Endodermal cell (in vitro differentiated cells): ENCODE data around the gene PTPRM. TPM values are rescaled to one million over a fixed set of nuclear protein-coding genes. Genes with fewer than 3 reads are reported as not detected.

Experiments used
- DNase-seq: peaks from one replicate; pipeline ENCODE4 v3.0.0-alpha.2; 2017
- H3K27ac ChIP-seq: 2 replicates; pipeline ENCODE4 v1.5.1; 2013; ENCODE audit warnings: mild to moderate bottlenecking, low read depth, low read length, moderate library complexity
- H3K27me3 ChIP-seq: 2 replicates; pipeline ENCODE4 v1.6.1; 2013; ENCODE audit warnings: mild to moderate bottlenecking, low read length, moderate library complexity; ENCODE audit not compliant: insufficient read depth, control insufficient read depth, poor library complexity, severe bottlenecking
- H3K36me3 ChIP-seq: 2 replicates; pipeline ENCODE4 v1.7.0; 2013; ENCODE audit warnings: mild to moderate bottlenecking, low read length, moderate library complexity; ENCODE audit not compliant: control insufficient read depth, insufficient read depth
- H3K4me1 ChIP-seq: one replicate; pipeline ENCODE4 v1.7.0; 2013; ENCODE audit warnings: low read length; ENCODE audit not compliant: control insufficient read depth, insufficient read depth
- H3K4me3 ChIP-seq: 2 replicates; pipeline ENCODE4 v1.5.1; 2013; ENCODE audit warnings: mild to moderate bottlenecking, low read length, moderate library complexity
- H3K9ac ChIP-seq: 2 replicates; pipeline ENCODE4 v1.6.1; 2013; ENCODE audit warnings: mild to moderate bottlenecking, low read length, moderate library complexity; ENCODE audit not compliant: poor library complexity, severe bottlenecking; ENCODE audit errors: extremely low read depth
- H3K9me3 ChIP-seq: 2 replicates; pipeline ENCODE4 v1.6.1; 2013; ENCODE audit warnings: mild to moderate bottlenecking, low read length, moderate library complexity; ENCODE audit not compliant: control insufficient read depth
- H3K27ac Mint-ChIP-seq: 2 replicates; pipeline ENCODE4 v1.8.0; 2020; ENCODE audit warnings: mixed read lengths
- H3K27me3 Mint-ChIP-seq: 2 replicates; pipeline ENCODE4 v1.8.0; 2021; ENCODE audit warnings: mild to moderate bottlenecking, mixed read lengths; ENCODE audit not compliant: insufficient read depth
- H3K36me3 Mint-ChIP-seq: 2 replicates; pipeline ENCODE4 v1.8.0; 2020; ENCODE audit warnings: low read depth, mixed read lengths
- H3K4me1 Mint-ChIP-seq: 2 replicates; pipeline ENCODE4 v1.8.0; 2020; ENCODE audit warnings: mixed read lengths
- H3K4me3 Mint-ChIP-seq: 2 replicates; pipeline ENCODE4 v1.8.0; 2020; ENCODE audit warnings: mild to moderate bottlenecking, moderate library complexity, mixed read lengths
- H3K9me3 Mint-ChIP-seq: 2 replicates; pipeline ENCODE4 v1.8.0; 2020; ENCODE audit warnings: mild to moderate bottlenecking, mixed read lengths
- WGBS, 2 experiments: methylation state at CpG; one replicate each; pipeline versions ENCODE4 v1.1.5 to v1.1.7; 2013; ENCODE audit warnings: missing lambda C conversion rate in 2 of 2, mixed read lengths in 1 of 2; ENCODE audit not compliant: insufficient coverage in 1 of 2, insufficient read length in 1 of 2; 5-methylcytosine and 5-hydroxymethylcytosine counted together
- total RNA-seq, 2 donors: library from RNA; stranded (reverse); fragmentation: NEBNext Ultra II Directional in 1 of 2; extraction: Animal tissue kit (Norgen Biotek cat#: 25700) in 1 of 2; gene quantifications; 2 replicates in 1 of 2; 3 replicates in 1 of 2; pipeline ENCODE4 v1.2.1, GENCODE V29; 2021
- TF ChIP-seq, protein P1 (sequence below): fragments of 200-600 bp; sonication (generic); conservative IDR thresholded peaks from 2 replicates; pipeline ENCODE4 v1.5.0; 2021; ENCODE audit warnings: antibody characterized with exemption, mild to moderate bottlenecking

The PTPRM gene
- total RNA-seq, 2 donors from 2014 or later = 47.2 to 57.6 TPM

DNA sequence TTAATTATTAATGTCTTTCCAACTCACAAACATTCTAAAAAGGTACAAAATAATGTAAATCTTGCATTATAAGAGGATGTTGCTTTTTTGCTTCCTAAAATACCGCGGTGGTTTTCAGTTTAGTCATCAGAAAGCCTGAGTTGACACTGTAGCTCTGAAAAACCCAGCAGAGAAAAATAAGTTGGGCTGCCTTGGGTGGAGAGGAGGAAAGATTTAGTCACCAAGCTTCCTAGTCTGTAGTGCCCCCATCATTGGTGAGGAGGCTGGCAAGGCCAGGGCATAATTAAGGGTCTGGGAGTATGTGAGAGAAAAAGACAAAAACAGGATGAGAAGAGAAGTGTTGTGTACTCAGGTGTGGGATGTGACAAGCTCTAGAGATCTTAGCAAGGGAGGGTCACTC is 5.7 kb downstream of the PTPRM start:
- peaks cover 7% of the 10 kb centered on the region for H3K36me3 Mint-ChIP-seq
- TF ChIP-seq, protein P1, sequence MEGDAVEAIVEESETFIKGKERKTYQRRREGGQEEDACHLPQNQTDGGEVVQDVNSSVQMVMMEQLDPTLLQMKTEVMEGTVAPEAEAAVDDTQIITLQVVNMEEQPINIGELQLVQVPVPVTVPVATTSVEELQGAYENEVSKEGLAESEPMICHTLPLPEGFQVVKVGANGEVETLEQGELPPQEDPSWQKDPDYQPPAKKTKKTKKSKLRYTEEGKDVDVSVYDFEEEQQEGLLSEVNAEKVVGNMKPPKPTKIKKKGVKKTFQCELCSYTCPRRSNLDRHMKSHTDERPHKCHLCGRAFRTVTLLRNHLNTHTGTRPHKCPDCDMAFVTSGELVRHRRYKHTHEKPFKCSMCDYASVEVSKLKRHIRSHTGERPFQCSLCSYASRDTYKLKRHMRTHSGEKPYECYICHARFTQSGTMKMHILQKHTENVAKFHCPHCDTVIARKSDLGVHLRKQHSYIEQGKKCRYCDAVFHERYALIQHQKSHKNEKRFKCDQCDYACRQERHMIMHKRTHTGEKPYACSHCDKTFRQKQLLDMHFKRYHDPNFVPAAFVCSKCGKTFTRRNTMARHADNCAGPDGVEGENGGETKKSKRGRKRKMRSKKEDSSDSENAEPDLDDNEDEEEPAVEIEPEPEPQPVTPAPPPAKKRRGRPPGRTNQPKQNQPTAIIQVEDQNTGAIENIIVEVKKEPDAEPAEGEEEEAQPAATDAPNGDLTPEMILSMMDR = no peak
- H3K9me3 Mint-ChIP-seq = peaks cover 6% of the 10 kb centered on the region
- peaks cover 12% of the 10 kb centered on the region for H3K4me1 ChIP-seq
- peak overlapping the region; percentile 23 for H3K27ac Mint-ChIP-seq
- no peaks in the 10 kb centered on the region for H3K27me3 ChIP-seq
- H3K4me3 ChIP-seq = peak overlapping the region; percentile 56
- peaks cover 10% of the 10 kb centered on the region for H3K9me3 ChIP-seq
- peaks cover 4% of the 10 kb centered on the region for H3K27me3 Mint-ChIP-seq
- H3K9ac ChIP-seq = peak overlapping the region; percentile 41
- no peak for DNase-seq
- WGBS, 2 experiments = 91% methylated on average over 2 of the region's 2 CpGs; no CpG with 5 or more reads in 1 of the 2 experiments
- peaks cover 43% of the 10 kb centered on the region for H3K4me1 Mint-ChIP-seq
- no peak overlapping the region for H3K4me3 Mint-ChIP-seq
- no peaks in the 10 kb centered on the region for H3K36me3 ChIP-seq
- H3K27ac ChIP-seq = no peak overlapping the region

DNA sequence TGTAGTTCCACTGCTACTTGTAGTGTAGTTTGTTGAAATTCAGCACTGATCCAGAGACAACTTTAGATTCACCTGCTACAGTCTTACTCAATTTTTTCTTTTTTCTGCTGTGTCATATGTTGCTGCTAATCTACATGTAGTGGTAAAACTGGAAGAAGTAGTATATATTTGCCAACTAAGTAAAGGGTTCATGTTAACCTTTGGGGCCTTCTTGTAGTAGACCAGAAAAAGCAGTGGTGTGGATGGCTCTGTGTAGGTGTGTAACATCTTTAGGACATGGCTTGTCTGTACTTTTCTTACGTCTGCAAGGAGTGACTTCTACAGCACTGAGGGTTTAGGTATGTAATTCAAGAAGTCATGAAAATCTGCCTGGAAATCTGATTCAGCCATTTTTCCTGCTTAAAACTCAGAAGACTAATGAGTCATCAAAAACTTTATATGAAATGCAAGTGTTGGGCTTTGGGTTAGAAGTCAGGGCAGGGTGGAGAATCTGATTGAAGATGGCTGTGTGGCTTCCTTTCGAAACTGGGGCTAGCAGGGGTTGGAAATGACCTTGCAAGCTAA is 8.4 kb downstream of the PTPRM start:
- TF ChIP-seq, protein P1 = no peak
- Histone ChIP-seq H3K36me3 (no peaks in the 10 kb centered on the region), H3K4me1 (peaks cover 12% of the 10 kb centered on the region), H3K9ac (no peak overlapping the region), H3K27me3 (no peaks in the 10 kb centered on the region), H3K4me3 (no peak overlapping the region), H3K9me3 (peaks cover 2% of the 10 kb centered on the region), H3K27ac (no peak overlapping the region)
- Mint-ChIP-seq H3K36me3 (peaks cover 2% of the 10 kb centered on the region), H3K27ac (peak overlapping the region; percentile 45), H3K9me3 (no peaks in the 10 kb centered on the region), H3K4me1 (peaks cover 50% of the 10 kb centered on the region), H3K27me3 (peaks cover 1% of the 10 kb centered on the region), H3K4me3 (no peak overlapping the region)
- WGBS, 2 experiments = 87 to 100% methylated on average over 2 of the region's 2 CpGs
- DNase-seq = no peak

DNA sequence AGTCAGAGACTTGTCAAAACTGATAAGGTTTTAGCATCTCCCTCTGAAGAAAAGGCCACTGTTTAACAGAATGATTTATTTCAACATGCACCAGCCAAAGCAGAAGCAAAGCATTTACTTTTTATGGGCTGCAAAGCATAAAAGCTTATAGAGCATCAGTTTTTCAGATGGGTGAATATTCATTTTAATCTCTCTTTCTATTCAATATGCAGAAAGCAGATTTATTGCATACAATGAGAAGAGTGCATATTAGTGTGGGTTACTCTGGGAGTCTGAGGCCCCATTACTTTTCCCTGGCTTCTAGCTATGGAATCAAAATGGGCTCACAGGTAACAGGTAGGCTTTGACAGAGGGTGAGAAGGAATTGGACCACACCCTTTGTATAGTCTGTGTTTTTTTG is 9.0 kb downstream of the PTPRM start:
- Histone ChIP-seq H3K9me3 (no peaks in the 10 kb centered on the region), H3K9ac (no peak overlapping the region), H3K36me3 (no peaks in the 10 kb centered on the region), H3K4me1 (peaks cover 12% of the 10 kb centered on the region), H3K27ac (no peak overlapping the region), H3K4me3 (no peak overlapping the region), H3K27me3 (no peaks in the 10 kb centered on the region)
- Mint-ChIP-seq H3K27ac (peak overlapping the region; percentile 45), H3K9me3 (no peaks in the 10 kb centered on the region), H3K36me3 (peaks cover 1% of the 10 kb centered on the region), H3K4me1 (peaks cover 53% of the 10 kb centered on the region), H3K4me3 (no peak overlapping the region), H3K27me3 (peaks cover under 1% of the 10 kb centered on the region)
- TF ChIP-seq, protein P1 = no peak
- DNase-seq = no peak
